ENCODE data around the gene ZNF384.
A peak's percentile ranks its signal among the peaks of the same experiment; 100 is the strongest.

ZNF384 gene

DNA sequence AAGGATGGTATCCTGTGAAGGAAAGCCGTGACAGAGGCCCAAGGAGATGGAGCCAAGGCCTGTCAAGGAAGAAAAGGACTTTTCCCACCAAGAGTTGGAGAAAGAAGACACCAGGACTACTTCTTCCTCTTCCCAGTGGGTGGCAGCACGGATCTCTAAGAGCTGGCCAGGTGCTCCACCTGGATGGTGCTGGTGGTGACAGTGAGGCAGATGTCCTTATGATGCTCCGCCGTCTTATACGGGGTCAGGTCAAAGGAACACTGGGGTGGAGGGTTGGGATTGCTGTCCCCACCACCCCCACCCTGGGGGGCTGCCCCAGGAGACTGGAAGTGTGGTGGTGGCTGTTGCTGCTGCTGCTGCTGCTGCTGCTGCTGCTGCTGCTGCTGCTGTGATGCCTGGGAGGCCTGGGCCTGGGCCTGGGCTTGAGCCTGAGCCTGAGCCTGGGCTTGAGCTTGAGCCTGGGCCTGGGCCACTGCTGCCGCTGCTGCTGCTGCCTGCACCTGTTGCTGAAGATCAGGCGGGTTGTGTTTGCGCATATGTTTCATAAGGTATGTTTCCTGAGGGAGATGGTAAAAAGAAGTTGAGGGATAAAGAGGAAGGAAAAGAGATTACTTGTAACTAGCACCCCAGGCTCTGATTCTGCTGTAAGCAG is 21.5 kb downstream of the ZNF384 start:
- TF ChIP-seq, protein P1, sequence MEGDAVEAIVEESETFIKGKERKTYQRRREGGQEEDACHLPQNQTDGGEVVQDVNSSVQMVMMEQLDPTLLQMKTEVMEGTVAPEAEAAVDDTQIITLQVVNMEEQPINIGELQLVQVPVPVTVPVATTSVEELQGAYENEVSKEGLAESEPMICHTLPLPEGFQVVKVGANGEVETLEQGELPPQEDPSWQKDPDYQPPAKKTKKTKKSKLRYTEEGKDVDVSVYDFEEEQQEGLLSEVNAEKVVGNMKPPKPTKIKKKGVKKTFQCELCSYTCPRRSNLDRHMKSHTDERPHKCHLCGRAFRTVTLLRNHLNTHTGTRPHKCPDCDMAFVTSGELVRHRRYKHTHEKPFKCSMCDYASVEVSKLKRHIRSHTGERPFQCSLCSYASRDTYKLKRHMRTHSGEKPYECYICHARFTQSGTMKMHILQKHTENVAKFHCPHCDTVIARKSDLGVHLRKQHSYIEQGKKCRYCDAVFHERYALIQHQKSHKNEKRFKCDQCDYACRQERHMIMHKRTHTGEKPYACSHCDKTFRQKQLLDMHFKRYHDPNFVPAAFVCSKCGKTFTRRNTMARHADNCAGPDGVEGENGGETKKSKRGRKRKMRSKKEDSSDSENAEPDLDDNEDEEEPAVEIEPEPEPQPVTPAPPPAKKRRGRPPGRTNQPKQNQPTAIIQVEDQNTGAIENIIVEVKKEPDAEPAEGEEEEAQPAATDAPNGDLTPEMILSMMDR (IDR thresholded peaks at IDR 0.05; ENCODE audit: control insufficient read depth, insufficient read depth, low read depth, low read length, missing control alignments) = peak; percentile 17
- no peak for DNase-seq (ENCODE audit: low read depth)
- no peak overlapping the region for H3K4me3 ChIP-seq (ENCODE audit: control insufficient read depth, low read depth, low read length)

DNA sequence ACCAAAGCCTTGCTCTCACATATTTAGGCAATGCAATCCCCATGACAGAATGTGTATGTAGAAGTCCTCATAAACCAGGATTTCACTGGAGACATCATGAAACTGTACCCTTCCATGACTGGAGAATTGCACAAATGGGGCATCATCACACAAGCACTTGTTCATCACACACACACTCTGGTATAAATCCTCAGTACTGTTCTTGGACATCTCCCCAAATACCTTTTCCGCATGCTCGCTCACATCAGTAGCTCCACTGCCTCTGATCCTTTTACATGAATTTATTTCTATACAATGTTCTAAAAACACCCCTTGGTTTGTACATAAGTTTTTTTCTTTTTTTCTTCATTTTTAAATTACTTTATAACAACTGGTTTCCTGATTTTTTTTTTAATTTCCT is 23.0 kb downstream of the ZNF384 start:
- no peak overlapping the region for H3K4me3 ChIP-seq (ENCODE audit: control insufficient read depth, low read depth, low read length)
- no peak for DNase-seq (ENCODE audit: low read depth)
- TF ChIP-seq, protein P1 (IDR thresholded peaks at IDR 0.05; ENCODE audit: control insufficient read depth, insufficient read depth, low read depth, low read length, missing control alignments) = no peak

DNA sequence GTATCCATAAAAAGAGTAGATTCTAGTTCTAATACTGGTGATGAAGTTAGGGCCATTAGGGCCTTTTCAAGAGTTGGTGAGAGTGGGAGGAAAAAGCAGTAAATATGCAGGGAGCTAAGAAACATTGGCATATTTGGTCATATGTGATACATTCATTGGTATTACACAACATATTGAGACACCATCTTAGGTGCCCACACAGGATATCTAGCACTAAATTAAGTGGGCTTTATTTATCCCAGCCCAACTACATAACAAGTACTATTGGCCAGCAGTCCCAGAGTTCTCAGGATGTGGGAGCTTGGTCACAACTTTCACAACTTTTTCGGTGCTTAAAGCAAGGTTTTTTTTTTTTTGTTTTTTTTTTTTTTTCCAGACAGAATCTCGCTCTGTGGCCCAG is 24.3 kb downstream of the ZNF384 start:
- no peak for DNase-seq (ENCODE audit: low read depth)
- no peak overlapping the region for H3K4me3 ChIP-seq (ENCODE audit: control insufficient read depth, low read depth, low read length)
- TF ChIP-seq, protein P1 (IDR thresholded peaks at IDR 0.05; ENCODE audit: control insufficient read depth, insufficient read depth, low read depth, low read length, missing control alignments) = no peak

DNA sequence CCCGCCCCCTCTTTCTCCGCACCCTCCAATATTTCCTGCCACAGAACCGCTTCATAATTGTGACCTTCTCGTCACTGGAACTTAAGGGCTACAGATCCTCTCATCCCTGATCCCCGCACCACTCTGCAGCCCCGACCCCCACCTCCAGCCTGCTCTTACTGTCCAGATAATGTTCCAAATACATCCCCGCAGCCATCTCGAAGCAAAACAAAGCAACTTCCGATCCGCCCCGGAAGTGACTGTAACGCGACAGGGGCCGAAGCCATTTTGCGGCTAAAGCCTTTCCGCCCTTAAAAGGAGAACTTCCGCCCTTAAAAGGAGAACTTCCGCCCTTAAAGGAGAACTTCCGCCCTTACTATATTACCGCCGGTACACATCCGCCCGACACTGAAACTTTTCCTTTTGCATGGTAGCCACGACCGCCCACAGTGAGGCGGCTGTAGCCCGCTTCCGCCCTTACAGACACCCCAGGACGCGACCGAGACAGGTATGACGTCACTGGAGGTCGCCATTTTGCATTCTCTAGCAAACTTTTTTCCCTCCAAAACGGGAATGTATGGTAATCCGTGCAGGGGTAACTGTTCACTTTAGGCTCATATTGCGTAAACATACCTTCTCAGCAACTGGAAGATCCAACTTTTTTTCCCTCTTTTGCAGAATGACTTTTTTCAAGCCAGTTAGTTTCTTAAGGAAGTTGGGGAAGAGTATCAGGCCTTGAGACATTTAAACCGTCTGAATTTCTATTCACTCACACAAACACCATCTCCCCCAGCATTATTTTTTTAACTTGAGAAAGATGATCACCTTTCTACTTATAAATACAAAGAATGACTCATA is 26.1 kb downstream of the ZNF384 start, which contains the start of gene ING4:
Gene ING4, minus strand, starts transcription at position 214 of the 837 bp plus-strand sequence. Its CDS starts 18 bp downstream, at position 196.
- TF ChIP-seq, protein P1 (IDR thresholded peaks at IDR 0.05; ENCODE audit: control insufficient read depth, insufficient read depth, low read depth, low read length, missing control alignments) = no peak
- peak within 1 kb of the TSS; percentile 87 for H3K4me3 ChIP-seq (ENCODE audit: control insufficient read depth, low read depth, low read length)
- peak; percentile 98 for DNase-seq (ENCODE audit: low read depth)

DNA sequence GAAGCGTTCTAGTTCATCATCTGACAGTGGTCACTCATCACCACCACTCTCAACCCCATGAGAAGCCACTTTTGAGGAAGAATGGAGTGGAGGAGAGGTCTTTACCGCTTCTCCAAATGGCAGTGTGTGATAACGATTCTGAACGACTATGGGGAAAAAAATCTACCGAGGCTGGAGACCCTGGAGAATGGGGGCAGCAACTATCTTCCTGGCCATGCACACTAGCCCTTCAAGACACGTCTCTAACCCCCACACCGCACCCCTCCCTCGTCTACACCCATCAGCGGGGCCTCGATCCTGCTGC is 26.6 kb downstream of the ZNF384 start:
- peak overlapping the region; percentile 87 for H3K4me3 ChIP-seq (ENCODE audit: control insufficient read depth, low read depth, low read length)
- TF ChIP-seq, protein P1 (IDR thresholded peaks at IDR 0.05; ENCODE audit: control insufficient read depth, insufficient read depth, low read depth, low read length, missing control alignments) = no peak
- DNase-seq (ENCODE audit: low read depth) = no peak

DNA sequence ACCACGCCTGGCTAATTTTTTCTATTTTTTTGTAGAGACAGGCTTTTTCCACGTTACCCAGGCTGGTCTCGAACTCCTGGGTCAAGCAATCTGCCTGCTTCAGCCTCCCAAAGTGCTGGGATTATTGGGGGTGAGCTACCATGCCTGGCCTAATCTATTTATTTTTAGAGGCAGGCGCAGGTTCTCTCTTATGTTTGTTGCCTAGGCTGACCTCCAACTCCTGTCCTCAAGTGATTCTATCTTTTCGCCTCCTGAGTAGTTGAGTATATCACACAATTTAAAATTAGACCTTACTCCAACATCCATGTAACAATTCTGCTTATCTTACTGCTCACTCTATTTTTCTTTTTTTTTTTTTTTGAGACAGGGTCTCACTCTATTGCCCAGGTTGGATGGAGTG is 35.2 kb downstream of the ZNF384 start:
- H3K4me3 ChIP-seq (ENCODE audit: control insufficient read depth, low read depth, low read length) = no peak overlapping the region
- DNase-seq (ENCODE audit: low read depth) = no peak
- TF ChIP-seq, protein P1 (IDR thresholded peaks at IDR 0.05; ENCODE audit: control insufficient read depth, insufficient read depth, low read depth, low read length, missing control alignments) = no peak

Measured in AG09309 (cell line).